ENCODE data around the gene NUDT3.

NUDT3 gene

GRCh38 chr6:34238585-34239499, 153.6 kb downstream of the NUDT3 start:
- H3K4me3 ChIP-seq (ENCODE audit: low read depth, low read length): peak overlapping the region; percentile 88
- no peak for TF ChIP-seq CTCF (IDR thresholded peaks at IDR 0.05; ENCODE audit: low read depth, low read length)

GRCh38 chr6:34237722-34238584, 154.5 kb downstream of the NUDT3 start:
- H3K4me3 ChIP-seq (ENCODE audit: low read depth, low read length): peak overlapping the region; percentile 88
- no peak for TF ChIP-seq CTCF (IDR thresholded peaks at IDR 0.05; ENCODE audit: low read depth, low read length)

GRCh38 chr6:34237316-34237721, 155.2 kb downstream of the NUDT3 start:
- H3K4me3 ChIP-seq (ENCODE audit: low read depth, low read length): peak overlapping the region; percentile 88
- TF ChIP-seq CTCF (IDR thresholded peaks at IDR 0.05; ENCODE audit: low read depth, low read length): no peak

- TF ChIP-seq CTCF (IDR thresholded peaks at IDR 0.05; ENCODE audit: low read depth, low read length): no peak
- peak within 1 kb of the TSS; percentile 88 for H3K4me3 ChIP-seq (ENCODE audit: low read depth, low read length)
Measured at GRCh38 chr6:34236443-34237315, 155.8 kb downstream of the NUDT3 start, which contains the start of gene HMGA1. Gene HMGA1, plus strand, starts transcription at chr6:34236873. Its CDS starts 3,908 bp downstream, at chr6:34240781.

- H3K4me3 ChIP-seq (ENCODE audit: low read depth, low read length): peak overlapping the region; percentile 66
- no peak for TF ChIP-seq CTCF (IDR thresholded peaks at IDR 0.05; ENCODE audit: low read depth, low read length)
Measured at GRCh38 chr6:34236131-34236442, 156.4 kb downstream of the NUDT3 start.

- peak overlapping the region; percentile 66 for H3K4me3 ChIP-seq (ENCODE audit: low read depth, low read length)
- no peak for TF ChIP-seq CTCF (IDR thresholded peaks at IDR 0.05; ENCODE audit: low read depth, low read length)
Measured at GRCh38 chr6:34235307-34236130, 156.9 kb downstream of the NUDT3 start.
